GM15510 (cell line): ENCODE results near the gene PLA2G2C.

Experiments
- POLR2A ChIP-seq: IDR thresholded peaks from 3 replicates; pipeline ENCODE4 v1.6.1; 2011; ENCODE audit warnings: borderline replicate concordance; ENCODE audit not compliant: insufficient read length; ENCODE audit errors: extremely low read depth

PLA2G2C gene

GRCh38 chr1:20158358-20159070, 27.8 kb downstream of the PLA2G2C start:
- TF ChIP-seq POLR2A = no peak

GRCh38 chr1:20154301-20154831, 32.0 kb downstream of the PLA2G2C start:
- no peak for TF ChIP-seq POLR2A

- TF ChIP-seq POLR2A = no peak
Measured at GRCh38 chr1:20153000-20153418, 33.3 kb downstream of the PLA2G2C start.

DNA sequence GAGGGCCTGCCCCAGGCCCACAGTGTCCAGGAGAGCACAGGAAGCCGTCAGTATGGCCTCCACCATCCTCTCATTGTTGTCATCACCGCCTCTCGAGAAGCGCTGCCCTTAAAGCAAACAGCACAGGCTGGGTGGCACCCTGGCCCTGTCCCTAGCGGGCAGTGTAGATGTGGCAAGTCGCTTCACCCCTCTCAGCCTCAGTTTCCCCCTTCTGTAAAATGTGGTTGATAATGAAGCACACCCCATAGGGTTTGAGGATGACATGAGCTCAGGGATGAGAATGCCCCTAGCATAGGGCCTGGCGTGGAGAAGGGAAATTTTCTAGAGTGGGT, 33.8 kb downstream of the PLA2G2C start:
- TF ChIP-seq POLR2A = no peak

DNA sequence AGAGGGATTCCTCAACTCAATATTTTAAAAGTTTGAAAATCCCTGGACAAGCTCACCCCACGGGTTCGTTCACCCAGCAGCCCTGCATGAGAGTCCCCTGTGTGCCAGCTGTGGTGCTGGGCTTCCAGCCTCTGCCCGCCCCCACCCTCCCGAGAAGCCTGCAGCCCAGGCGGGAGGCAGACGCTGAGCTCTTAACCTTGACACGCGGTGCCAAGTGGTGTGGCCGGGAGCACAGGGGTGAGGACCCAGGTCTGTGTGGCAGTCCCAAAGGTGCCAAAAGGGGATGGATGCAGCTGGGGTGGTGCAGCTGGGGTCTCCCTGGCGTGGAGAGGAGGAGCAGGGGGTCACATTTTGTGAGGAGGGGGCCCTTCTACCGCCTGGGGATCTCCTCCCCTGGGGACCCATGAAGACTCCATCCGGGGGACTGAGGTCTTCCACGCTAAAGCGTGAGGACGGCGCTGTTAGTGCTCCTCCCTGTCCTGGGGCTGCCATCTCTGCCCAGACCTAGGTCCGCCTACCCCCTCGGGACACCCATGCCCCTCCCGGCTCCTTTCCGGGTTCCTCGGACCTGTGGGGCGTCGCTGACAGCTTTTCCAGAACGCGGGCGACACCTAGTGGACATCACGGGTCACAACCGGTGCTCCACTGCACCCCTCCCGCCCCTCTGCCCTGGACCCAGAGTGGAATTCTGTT, 34.3 kb downstream of the PLA2G2C start:
- no peak for TF ChIP-seq POLR2A

DNA sequence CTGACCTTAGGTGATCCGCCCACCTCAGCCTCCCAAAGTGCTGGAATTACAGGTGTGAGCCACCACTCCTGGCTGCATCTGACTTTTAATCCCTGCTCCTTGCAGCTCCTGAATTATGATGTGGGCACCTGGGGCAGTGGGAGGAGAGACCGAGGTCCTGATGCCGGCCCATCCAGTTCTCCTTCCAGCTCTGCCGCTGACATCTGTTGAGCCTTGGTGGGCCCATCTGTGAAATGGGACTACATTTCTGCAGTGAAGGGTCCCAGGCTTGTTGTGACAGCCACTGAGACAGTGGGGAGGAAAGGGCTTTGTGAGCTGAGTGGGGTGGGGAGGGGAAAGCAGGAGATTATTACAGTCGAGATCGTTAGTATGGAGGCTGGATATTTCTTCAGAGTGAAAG, 35.3 kb downstream of the PLA2G2C start:
- no peak for TF ChIP-seq POLR2A

DNA sequence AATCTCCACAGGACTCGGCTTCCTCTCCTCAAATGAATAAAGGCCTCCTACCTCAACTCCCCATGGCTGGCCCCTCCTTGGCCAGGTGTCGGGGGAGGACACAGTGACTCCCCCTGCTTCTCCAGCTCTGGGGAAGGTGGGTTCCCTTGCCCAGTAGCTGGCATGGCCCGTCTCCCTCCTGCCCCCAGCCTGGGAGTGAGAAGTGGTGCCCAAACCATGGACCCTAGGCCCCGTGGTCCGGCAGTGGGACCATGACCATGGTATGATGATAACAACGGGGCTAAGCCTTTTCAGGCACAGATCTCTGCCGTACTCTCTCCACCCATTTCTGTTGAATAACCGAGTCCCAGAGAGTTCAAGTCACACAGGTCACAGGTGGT, 36.0 kb downstream of the PLA2G2C start:
- TF ChIP-seq POLR2A = no peak

GRCh38 chr1:20149601-20150325, 36.6 kb downstream of the PLA2G2C start:
- TF ChIP-seq POLR2A = no peak

DNA sequence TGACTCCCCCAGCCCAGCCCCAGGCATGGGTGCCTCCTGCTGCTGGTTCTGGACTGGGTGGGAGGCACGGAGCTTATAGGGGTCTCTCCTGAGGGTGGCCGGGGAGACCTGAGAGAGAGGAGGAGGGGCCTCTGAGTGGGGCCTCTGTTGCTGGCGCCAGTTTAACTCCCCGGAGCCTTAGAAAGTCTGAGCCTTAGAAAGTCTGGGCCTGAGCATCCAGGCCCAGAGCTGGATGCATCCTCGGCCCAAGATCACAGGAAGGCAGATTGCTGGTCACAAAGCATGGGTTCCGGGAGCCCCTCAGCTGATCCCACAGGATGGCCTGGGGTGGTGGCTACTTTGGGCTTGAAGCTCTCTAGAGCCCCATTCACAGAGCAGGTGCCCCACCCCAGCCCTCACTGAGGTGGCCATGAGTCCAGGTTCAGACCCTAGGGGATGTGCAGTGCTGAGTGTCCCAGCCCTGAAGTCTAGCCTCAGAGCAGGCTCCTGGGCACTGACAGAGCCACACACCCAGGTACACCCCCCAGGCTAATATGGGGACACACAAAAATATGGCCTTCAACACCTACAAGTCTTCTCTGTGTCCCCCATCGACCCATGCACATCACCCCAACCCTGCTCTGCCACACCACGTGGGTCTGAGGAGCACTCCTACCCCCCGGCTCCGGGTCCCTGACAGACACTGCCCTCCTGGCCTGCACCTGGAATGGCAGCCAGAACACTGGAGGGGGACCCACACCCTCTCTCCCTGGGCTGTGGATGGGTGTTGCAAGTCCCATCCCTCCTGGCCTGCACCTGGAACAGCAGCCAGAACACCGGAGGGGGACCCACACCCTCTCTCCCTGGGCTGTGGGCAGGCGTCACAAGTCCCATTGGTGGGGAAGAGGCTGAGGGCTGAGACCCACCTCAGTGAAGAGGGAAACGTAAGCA, 37.5 kb downstream of the PLA2G2C start:
- no peak for TF ChIP-seq POLR2A

- TF ChIP-seq POLR2A = no peak
Measured at GRCh38 chr1:20147846-20148570, 38.3 kb downstream of the PLA2G2C start.

GRCh38 chr1:20143734-20144565, 42.4 kb downstream of the PLA2G2C start:
- no peak for TF ChIP-seq POLR2A

- TF ChIP-seq POLR2A = no peak
Measured at GRCh38 chr1:20143318-20143717, 43.0 kb downstream of the PLA2G2C start.
